ENCODE data around the gene RHEB.

- TF ChIP-seq CTCF (IDR thresholded peaks at IDR 0.05) (no peak), POLR2A (IDR thresholded peaks at IDR 0.05) (no peak)
Measured at GRCh38 chr7:151549644-151550043, 29.9 kb upstream of the RHEB start.

Data from heart left ventricle (tissue), 13 donors.